Measurements from ENCODE around the gene PRDM15. TPM values are rescaled to one million over a fixed set of nuclear protein-coding genes. Genes with fewer than 3 reads are reported as not detected.

The PRDM15 gene
- total RNA-seq, 1 experiment from 2014 or later = 9.8 TPM

DNA sequence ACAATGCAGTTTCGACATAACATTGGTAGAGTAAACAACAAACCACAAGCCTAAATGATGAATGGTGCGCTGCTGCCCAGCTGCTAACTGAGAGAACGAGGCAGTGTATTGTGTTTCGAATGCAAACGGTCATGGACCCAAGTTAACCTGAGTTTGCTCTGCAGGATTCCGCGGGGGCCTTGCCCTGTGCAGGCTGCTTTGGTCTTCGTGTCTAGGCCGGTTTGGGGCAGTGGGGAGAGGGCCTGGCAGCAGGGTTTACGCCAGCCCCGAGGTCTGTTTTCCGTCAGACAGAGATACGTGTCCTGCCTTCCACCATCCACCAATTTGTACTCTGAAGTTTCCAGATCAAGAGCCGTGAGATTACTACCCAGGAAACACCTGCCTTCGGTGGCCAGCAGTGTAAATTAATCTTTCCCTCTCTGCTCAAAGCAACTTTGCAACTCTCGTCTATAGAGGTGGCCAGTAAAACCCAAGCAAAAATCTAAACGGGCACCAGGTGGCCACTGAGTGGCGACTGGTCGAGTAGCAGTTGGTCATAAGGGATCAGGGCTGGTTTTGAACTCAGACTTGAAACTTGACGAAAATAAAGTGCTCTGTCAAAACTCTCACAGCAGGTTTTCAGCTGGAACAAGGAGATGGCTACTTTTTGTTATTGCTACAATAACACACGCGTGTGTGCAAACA, 6.3 kb upstream of the PRDM15 start:
- Histone ChIP-seq H3K4me3 (replicated peaks in 1 of 2; ENCODE audit: low read depth in 1 of 2, low read length in 2 of 2) (no peak overlapping the region), H3K4me2 (ENCODE audit: low read length) (no peak overlapping the region), H3K27me3 (ENCODE audit: insufficient read depth, low read length) (no peaks in the 10 kb centered on the region), H3K9me3 (ENCODE audit: control insufficient read depth in 1 of 2, insufficient read depth in 1 of 2, low read depth in 1 of 2, low read length in 2 of 2) (no peaks in the 10 kb centered on the region), H2AFZ (ENCODE audit: low read depth, low read length, poor library complexity, severe bottlenecking) (no peak overlapping the region), H4K20me1 (ENCODE audit: insufficient read depth) (no peaks in the 10 kb centered on the region), H3K27ac (ENCODE audit: low read depth, low read length) (no peak overlapping the region), H3K79me2 (ENCODE audit: insufficient read depth, low read length) (no peaks in the 10 kb centered on the region), H3K4me1 (ENCODE audit: control insufficient read depth in 1 of 2, insufficient read depth in 2 of 2, low read length in 2 of 2) (peaks cover 0 to 5% of the 10 kb centered on the region in 2 experiments; a peak in 1 of 4 replicates), H3K9me2 (ENCODE audit: insufficient read depth) (no peaks in the 10 kb centered on the region), H3K36me3 (ENCODE audit: control insufficient read depth in 1 of 2, insufficient read depth in 2 of 2, low read length in 2 of 2) (peaks cover 0 to 5% of the 10 kb centered on the region in 2 experiments; a peak in 1 of 4 replicates), H3K9ac (ENCODE audit: low read length) (no peak overlapping the region)
- POLR2A ChIA-PET = no interaction called here
- CTCF ChIA-PET = interaction anchor here (0.9 to 1.0 kb wide), 2 partner anchors 232 to 273 kb away, joined by 3 read pairs; no protein-coding TSS in a partner anchor
- intact Hi-C loops (cut with micrococcal nuclease) = loop anchor here (10.0 kb wide), 1 partner anchor 979 kb away; no protein-coding TSS in a partner anchor
- RAD21 ChIA-PET (ENCODE audit: low non-redundant PET in 1 of 2, low total read pairs in 2 of 2, uncharacterized antibody in 2 of 2, unreplicated experiment in 2 of 2) = no interaction called here
- DNase-seq (ENCODE audit: low read depth, low spot score) (no peak), ATAC-seq (no peak)
- TF ChIP-seq POLR2A (IDR thresholded peaks at IDR 0.05; ENCODE audit: borderline replicate concordance, extremely low read depth, insufficient read depth, insufficient read length) (no peak), ZNF274 (IDR thresholded peaks at IDR 0.05; ENCODE audit: low read depth, low read length) (no peak), POLR2AphosphoS5 (IDR thresholded peaks at IDR 0.05; ENCODE audit: low read depth, low read length) (no peak), SIN3A (IDR thresholded peaks at IDR 0.05; ENCODE audit: low read depth) (no peak), YY1 (IDR thresholded peaks at IDR 0.05; ENCODE audit: extremely low read depth, insufficient replicate concordance, low read depth, low read length) (no peak), CEBPB (IDR thresholded peaks at IDR 0.05; ENCODE audit: low read depth) (no peak), EZH2 (IDR thresholded peaks at IDR 0.05) (no peak), SRF (IDR thresholded peaks at IDR 0.05; ENCODE audit: low read depth) (no peak), TCF7L2 (IDR thresholded peaks at IDR 0.05; ENCODE audit: borderline replicate concordance, extremely low read depth, insufficient read depth, insufficient read length) (no peak), FOSL1 (IDR thresholded peaks at IDR 0.05; ENCODE audit: low read depth) (no peak), JUND (IDR thresholded peaks at IDR 0.05) (no peak), RAD21 (IDR thresholded peaks at IDR 0.05; ENCODE audit: low read depth) (no peak)
- TF ChIP-seq, protein P1, sequence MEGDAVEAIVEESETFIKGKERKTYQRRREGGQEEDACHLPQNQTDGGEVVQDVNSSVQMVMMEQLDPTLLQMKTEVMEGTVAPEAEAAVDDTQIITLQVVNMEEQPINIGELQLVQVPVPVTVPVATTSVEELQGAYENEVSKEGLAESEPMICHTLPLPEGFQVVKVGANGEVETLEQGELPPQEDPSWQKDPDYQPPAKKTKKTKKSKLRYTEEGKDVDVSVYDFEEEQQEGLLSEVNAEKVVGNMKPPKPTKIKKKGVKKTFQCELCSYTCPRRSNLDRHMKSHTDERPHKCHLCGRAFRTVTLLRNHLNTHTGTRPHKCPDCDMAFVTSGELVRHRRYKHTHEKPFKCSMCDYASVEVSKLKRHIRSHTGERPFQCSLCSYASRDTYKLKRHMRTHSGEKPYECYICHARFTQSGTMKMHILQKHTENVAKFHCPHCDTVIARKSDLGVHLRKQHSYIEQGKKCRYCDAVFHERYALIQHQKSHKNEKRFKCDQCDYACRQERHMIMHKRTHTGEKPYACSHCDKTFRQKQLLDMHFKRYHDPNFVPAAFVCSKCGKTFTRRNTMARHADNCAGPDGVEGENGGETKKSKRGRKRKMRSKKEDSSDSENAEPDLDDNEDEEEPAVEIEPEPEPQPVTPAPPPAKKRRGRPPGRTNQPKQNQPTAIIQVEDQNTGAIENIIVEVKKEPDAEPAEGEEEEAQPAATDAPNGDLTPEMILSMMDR (IDR thresholded peaks at IDR 0.05 in 2 of 3, conservative IDR thresholded peaks at IDR 0.05 in 1 of 3; ENCODE audit: borderline replicate concordance in 1 of 3, insufficient read depth in 1 of 3, low read depth in 2 of 3, low read length in 2 of 3) = no peak
- TF ChIP-seq, protein P2, sequence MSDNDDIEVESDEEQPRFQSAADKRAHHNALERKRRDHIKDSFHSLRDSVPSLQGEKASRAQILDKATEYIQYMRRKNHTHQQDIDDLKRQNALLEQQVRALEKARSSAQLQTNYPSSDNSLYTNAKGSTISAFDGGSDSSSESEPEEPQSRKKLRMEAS (IDR thresholded peaks at IDR 0.05) = no peak
- TF ChIP-seq, protein P3, sequence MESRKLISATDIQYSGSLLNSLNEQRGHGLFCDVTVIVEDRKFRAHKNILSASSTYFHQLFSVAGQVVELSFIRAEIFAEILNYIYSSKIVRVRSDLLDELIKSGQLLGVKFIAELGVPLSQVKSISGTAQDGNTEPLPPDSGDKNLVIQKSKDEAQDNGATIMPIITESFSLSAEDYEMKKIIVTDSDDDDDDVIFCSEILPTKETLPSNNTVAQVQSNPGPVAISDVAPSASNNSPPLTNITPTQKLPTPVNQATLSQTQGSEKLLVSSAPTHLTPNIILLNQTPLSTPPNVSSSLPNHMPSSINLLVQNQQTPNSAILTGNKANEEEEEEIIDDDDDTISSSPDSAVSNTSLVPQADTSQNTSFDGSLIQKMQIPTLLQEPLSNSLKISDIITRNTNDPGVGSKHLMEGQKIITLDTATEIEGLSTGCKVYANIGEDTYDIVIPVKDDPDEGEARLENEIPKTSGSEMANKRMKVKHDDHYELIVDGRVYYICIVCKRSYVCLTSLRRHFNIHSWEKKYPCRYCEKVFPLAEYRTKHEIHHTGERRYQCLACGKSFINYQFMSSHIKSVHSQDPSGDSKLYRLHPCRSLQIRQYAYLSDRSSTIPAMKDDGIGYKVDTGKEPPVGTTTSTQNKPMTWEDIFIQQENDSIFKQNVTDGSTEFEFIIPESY (IDR thresholded peaks at IDR 0.05; ENCODE audit: extremely low read depth, insufficient replicate concordance, low read length) = no peak
- no TSS peak for BruUV-seq (replicated peaks)
